PFSK-1 (cell line): Measurements from ENCODE around the gene LILRB3.

Experiments used
- FOXP2 ChIP-seq: optimal IDR thresholded peaks from 2 replicates; pipeline ENCODE3; 2011; ENCODE audit warnings: borderline replicate concordance, control low read depth, inconsistent platforms; ENCODE audit not compliant: insufficient read depth; ENCODE audit errors: extremely low read length, extremely low read depth
- POLR2AphosphoS5 ChIP-seq: IDR thresholded peaks from 2 replicates; pipeline ENCODE4 v1.6.1; 2012; ENCODE audit warnings: low read depth, mild to moderate bottlenecking, control low read depth, low read length, moderate library complexity
- REST ChIP-seq, 2 experiments: IDR thresholded peaks; 2 replicates each; pipeline versions ENCODE4 v1.6.1 to v1.8.0; 2011 to 2012; ENCODE audit warnings: low read depth in 2 of 2, low read length in 2 of 2, control low read depth in 1 of 2, inconsistent platforms in 1 of 2, mild to moderate bottlenecking in 1 of 2, moderate library complexity in 1 of 2; ENCODE audit not compliant: insufficient read depth in 1 of 2
- SIN3A ChIP-seq: IDR thresholded peaks from 2 replicates; pipeline ENCODE4 v1.6.1; 2012; ENCODE audit warnings: mild to moderate bottlenecking, low read length, moderate library complexity, borderline replicate concordance; ENCODE audit not compliant: insufficient read depth
- TAF1 ChIP-seq: IDR thresholded peaks from 2 replicates; pipeline ENCODE4 v1.6.1; 2012; ENCODE audit warnings: low read length, control low read depth, borderline replicate concordance; ENCODE audit not compliant: insufficient read depth

Gene LILRB3

DNA sequence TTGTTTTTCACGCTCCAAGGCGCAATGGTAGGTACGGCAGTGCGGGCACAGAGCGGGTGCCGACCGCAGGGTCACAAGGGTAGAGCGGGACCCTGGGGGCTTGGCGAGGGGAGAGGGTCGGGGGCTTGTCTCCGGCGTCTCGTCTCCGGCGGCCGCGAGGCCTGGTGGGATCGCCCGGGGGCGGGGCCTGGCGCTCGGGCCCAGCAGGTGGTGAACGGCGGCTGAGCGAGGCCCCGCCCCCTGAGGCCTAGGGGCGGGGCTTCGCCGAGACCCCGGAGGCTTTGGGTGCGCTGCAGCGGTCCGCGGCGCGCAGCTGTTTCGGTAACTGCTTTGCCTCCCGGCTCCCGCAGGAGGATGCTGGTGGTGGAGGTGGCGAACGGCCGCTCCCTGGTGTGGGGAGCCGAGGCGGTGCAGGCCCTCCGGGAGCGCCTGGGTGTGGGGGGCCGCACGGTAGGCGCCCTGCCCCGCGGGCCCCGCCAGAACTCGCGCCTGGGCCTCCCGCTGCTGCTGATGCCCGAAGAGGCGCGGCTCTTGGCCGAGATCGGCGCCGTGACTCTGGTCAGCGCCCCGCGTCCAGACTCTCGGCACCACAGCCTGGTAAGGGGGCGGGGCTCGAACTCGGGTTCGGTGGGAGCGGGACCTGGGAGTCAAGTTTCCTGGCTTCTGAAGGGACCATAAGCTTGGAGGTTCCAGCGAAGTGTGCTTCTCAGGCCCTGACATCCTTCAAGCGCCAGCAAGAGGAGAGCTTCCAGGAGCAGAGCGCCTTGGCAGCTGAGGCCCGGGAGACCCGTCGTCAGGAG is 31.6 kb downstream of the LILRB3 start, which contains the start of gene TSEN34:
Gene TSEN34, plus strand, starts transcription at position 298 of the 800 bp plus-strand sequence. Its CDS starts 57 bp downstream, at position 355.
- TF ChIP-seq POLR2AphosphoS5 (peak; percentile 71), REST (IDR thresholded peaks at IDR 0.05; ENCODE audit: insufficient read depth in 1 of 2, low read depth in 2 of 2, low read length in 2 of 2) (no peak), SIN3A (no peak; the same call in 1 of the 2 replicates), FOXP2 (no peak), TAF1 (0 out of 2 replicates have a peak, but pooled peaks have one; percentile 55)

DNA sequence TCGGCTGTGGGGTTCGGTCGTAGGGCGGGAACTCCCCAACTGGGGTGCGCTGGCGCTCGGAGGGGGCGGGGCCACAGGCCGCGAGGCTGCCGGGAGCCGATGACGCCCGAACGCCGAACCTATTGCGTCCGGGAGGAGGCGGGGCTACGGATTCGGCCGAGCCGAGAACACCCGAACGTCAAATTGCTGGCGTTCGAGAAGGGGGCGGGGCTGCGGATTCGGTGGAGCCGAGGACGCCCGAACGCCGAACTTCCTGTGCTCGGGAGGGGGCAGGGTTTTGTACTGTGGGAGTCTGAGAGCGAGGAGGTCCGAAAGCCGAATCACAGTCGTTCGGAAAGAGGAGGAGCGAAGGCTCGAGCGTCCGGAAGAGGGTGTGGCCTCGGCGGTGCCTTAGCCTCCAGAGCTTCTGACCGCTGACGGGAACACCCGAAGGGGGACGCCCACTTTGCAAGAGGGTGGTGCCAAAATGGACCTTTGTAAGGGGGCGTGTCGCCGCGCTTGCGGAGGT is 32.2 kb downstream of the LILRB3 start:
- TF ChIP-seq SIN3A: no peak
- TF ChIP-seq FOXP2: peak; percentile 73

- TF ChIP-seq POLR2AphosphoS5: peak; percentile 53; the same call in 1 of the 2 replicates
- TF ChIP-seq TAF1: no peak
- no peak for TF ChIP-seq REST (IDR thresholded peaks at IDR 0.05; ENCODE audit: insufficient read depth in 1 of 2, low read depth in 2 of 2, low read length in 2 of 2)
- peak; percentile 66; the same call in 1 of the 2 replicates for TF ChIP-seq SIN3A
- TF ChIP-seq FOXP2: peak; percentile 90
Observed at GRCh38 chr19:54189735-54190502, 32.9 kb downstream of the LILRB3 start.

DNA sequence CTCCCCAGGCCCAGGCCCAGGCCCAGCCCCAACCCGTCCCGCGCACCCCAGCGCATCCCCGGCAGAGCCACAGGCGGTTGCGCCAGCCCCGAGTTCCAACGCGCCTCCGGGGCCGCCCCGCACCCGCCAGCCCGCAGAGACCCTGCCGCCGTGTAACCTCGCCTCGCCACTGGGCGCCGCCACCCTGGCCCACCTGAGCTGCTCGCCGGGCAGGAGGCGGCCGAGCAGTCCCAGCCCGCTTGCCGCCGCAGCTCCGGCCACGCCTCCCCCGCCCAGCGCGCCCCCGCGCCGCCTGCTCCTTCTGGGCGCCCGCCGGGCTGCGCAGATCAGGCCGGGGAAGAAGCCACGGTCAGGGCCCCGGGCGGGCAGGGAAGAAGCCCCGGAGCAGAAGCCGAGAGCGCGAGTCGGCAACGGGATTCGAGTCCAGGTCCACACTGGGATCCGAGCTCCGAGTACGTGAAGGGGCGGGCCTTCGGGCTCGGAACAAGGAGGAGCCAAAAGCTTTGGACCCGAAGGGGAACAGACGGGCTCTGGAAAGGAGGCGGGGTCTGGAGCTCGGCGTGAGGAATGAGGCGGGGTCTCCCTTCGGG is 33.6 kb downstream of the LILRB3 start, which contains the start of gene MBOAT7:
Gene MBOAT7, minus strand, starts transcription at position 436 of the 590 bp plus-strand sequence. CDS start 1,072 bp downstream, outside the sequence.
- no peak for TF ChIP-seq REST (IDR thresholded peaks at IDR 0.05; ENCODE audit: insufficient read depth in 1 of 2, low read depth in 2 of 2, low read length in 2 of 2)
- TF ChIP-seq POLR2AphosphoS5: peak; percentile 86; the same call in 1 of the 2 replicates
- TF ChIP-seq SIN3A: no peak
- TF ChIP-seq FOXP2: peak; percentile 46
- peak; percentile 80; the same call in 1 of the 2 replicates for TF ChIP-seq TAF1
